Endothelial cell of umbilical vein (primary cell): ENCODE results near the gene ATP6V0A4. TPM values are rescaled to one million over a fixed set of nuclear protein-coding genes. Genes with fewer than 3 reads are reported as not detected.

Experiments used
- BruUV-seq: library from RNA; stranded (reverse); fragments of 400-500 nt; replicated peaks from 2 replicates; lab custom pipeline; 2021; lab: Mats Ljungman, UMichigan
- CTCF ChIA-PET: fragments of 300-600, 350-600 bp; sonication (Branson Sonifier 250); formaldehyde crosslinking; loops from one replicate; lab custom pipeline; 2021; ENCODE audit warnings: antibody characterized with exemption, inconsistent platforms; lab: Charles Lee
- POLR2A ChIA-PET: fragments of 300-600, 350-600 bp; sonication (Branson Sonifier 250); formaldehyde crosslinking; loops from one replicate; lab custom pipeline; 2021; ENCODE audit warnings: antibody characterized with exemption, inconsistent platforms; lab: Charles Lee
- DNase-seq: peaks from one replicate; pipeline ENCODE4 v3.0.0-alpha.2; 2011; ENCODE audit warnings: low read depth, low spot score
- FAIRE-seq: peaks from 2 replicates; lab custom pipeline; 2011; peaks lifted over from hg19 to GRCh38; lab: Jason Lieb, UNC
- H2AFZ ChIP-seq: 2 replicates; pipeline ENCODE4 v1.6.0; 2012; ENCODE audit warnings: low read depth, low read length, control low read depth, inconsistent platforms
- H3K27ac ChIP-seq: 2 replicates; pipeline ENCODE4 v1.5.1; 2011; ENCODE audit warnings: low read depth, mild to moderate bottlenecking, control low read depth, low read length, moderate library complexity; ENCODE audit not compliant: insufficient read depth
- H3K27me3 ChIP-seq, 2 experiments: 2 replicates each; pipeline versions ENCODE4 v1.6.0 to v1.6.1; 2011; ENCODE audit warnings: low read length in 2 of 2, mixed read lengths in 1 of 2; ENCODE audit not compliant: control insufficient read depth in 2 of 2, insufficient read depth in 2 of 2
- H3K36me3 ChIP-seq, 2 experiments: 2 replicates in 1 of 2; 3 replicates in 1 of 2; pipeline ENCODE4 v1.5.1; 2011; ENCODE audit warnings: low read length in 2 of 2, mild to moderate bottlenecking in 1 of 2, moderate library complexity in 1 of 2; ENCODE audit not compliant: control insufficient read depth in 2 of 2, insufficient read depth in 2 of 2; ENCODE audit errors: extremely low read depth in 1 of 2
- H3K4me1 ChIP-seq: 3 replicates; pipeline ENCODE4 v1.5.1; 2011; ENCODE audit warnings: mild to moderate bottlenecking, low read length; ENCODE audit not compliant: control insufficient read depth, insufficient read depth; ENCODE audit errors: extremely low read depth
- H3K4me2 ChIP-seq: 2 replicates; pipeline ENCODE4 v1.6.1; 2011; ENCODE audit warnings: low read length, control low read depth, mixed read lengths; ENCODE audit not compliant: insufficient read depth
- H3K4me3 ChIP-seq, 3 experiments: fragments of 200-600 bp in 1 of 3; sonication (generic), shearing (Covaris generic) in 1 of 3; replicated peaks in 1 of 3; 2 replicates each; pipeline ENCODE4 v1.5.1; 2011 to 2016; ENCODE audit warnings: control low read depth in 3 of 3, low read length in 3 of 3, mild to moderate bottlenecking in 2 of 3, inconsistent platforms in 1 of 3, low read depth in 1 of 3, moderate library complexity in 1 of 3; ENCODE audit not compliant: insufficient read depth in 1 of 3
- H3K79me2 ChIP-seq: 2 replicates; pipeline ENCODE4 v1.6.0; 2012; ENCODE audit warnings: low read length, inconsistent platforms; ENCODE audit not compliant: control insufficient read depth, insufficient read depth
- H3K9ac ChIP-seq: replicated peaks from 2 replicates; pipeline ENCODE3; 2011; ENCODE audit warnings: low read length, control low read depth; ENCODE audit not compliant: insufficient read depth; ENCODE audit errors: extremely low read depth
- H3K9me1 ChIP-seq: replicated peaks from 3 replicates; pipeline ENCODE4 v1.6.0; 2011; ENCODE audit warnings: mild to moderate bottlenecking, low read length; ENCODE audit not compliant: control insufficient read depth, insufficient read depth; ENCODE audit errors: extremely low read depth
- H3K9me3 ChIP-seq: replicated peaks from 2 replicates; pipeline ENCODE4 v1.5.1; 2012; ENCODE audit warnings: low read length, inconsistent platforms; ENCODE audit not compliant: control insufficient read depth, insufficient read depth
- H4K20me1 ChIP-seq: replicated peaks from 2 replicates; pipeline ENCODE3; 2011; ENCODE audit warnings: mild to moderate bottlenecking, low read length; ENCODE audit not compliant: control insufficient read depth, insufficient read depth; ENCODE audit errors: extremely low read depth
- EZH2 ChIP-seq: IDR thresholded peaks from 2 replicates; pipeline ENCODE4 v1.6.1; 2012; ENCODE audit warnings: borderline replicate concordance, low read depth, mild to moderate bottlenecking, moderate library complexity, low read length, inconsistent platforms; ENCODE audit not compliant: severe bottlenecking
- FOS ChIP-seq: IDR thresholded peaks from 2 replicates; pipeline ENCODE4 v1.6.1; 2011; ENCODE audit warnings: mild to moderate bottlenecking, low read length, moderate library complexity, borderline replicate concordance; ENCODE audit not compliant: insufficient read depth
- GATA2 ChIP-seq: IDR thresholded peaks from 2 replicates; pipeline ENCODE4 v1.7.0; 2011; ENCODE audit warnings: low read depth, mild to moderate bottlenecking, moderate library complexity, mixed read lengths, low read length; ENCODE audit not compliant: insufficient read length, insufficient read depth
- JUN ChIP-seq: IDR thresholded peaks from 2 replicates; pipeline ENCODE4 v1.6.1; 2011; ENCODE audit warnings: borderline replicate concordance, low read depth; ENCODE audit not compliant: insufficient read length, insufficient read depth
- MYC ChIP-seq: IDR thresholded peaks from one replicate; pipeline ENCODE4 v1.6.1; 2011; ENCODE audit warnings: mild to moderate bottlenecking, low read depth, low read length
- POLR2A ChIP-seq: IDR thresholded peaks from 2 replicates; pipeline ENCODE4 v1.6.1; 2012; ENCODE audit warnings: low read depth, mild to moderate bottlenecking, control low read depth, low read length
- POLR2AphosphoS5 ChIP-seq: IDR thresholded peaks from 2 replicates; pipeline ENCODE4 v1.6.1; 2012; ENCODE audit warnings: low read depth, mild to moderate bottlenecking, control low read depth, low read length, moderate library complexity; ENCODE audit not compliant: insufficient read depth
- dilution Hi-C: fragments of 300-500 bp; cut with MboI; formaldehyde crosslinking; loops from one replicate; pipeline ENCODE4 v1.15.0; 2019; ENCODE audit warnings: low sequenced_read_pairs; ENCODE audit not compliant: extremely low pct_ligation_motif_present
- intact Hi-C: fragments of 100-400 bp; cut with micrococcal nuclease; formaldehyde crosslinking; loops from one replicate; pipeline ENCODE4 v1.10.0; 2022
- polyA plus RNA-seq, 4 experiments: library from polyadenylated mRNA; depleted of rRNA in 3 of 4; stranded (reverse) in 3 of 4; unstranded in 1 of 4; fragments of >200 nt; gene quantifications; 2 replicates each; pipeline versions ENCODE4 v1.2.1 to v1.2.3, GENCODE V29; 2011 to 2012; ENCODE audit warnings: missing spikeins in 1 of 4
- total RNA-seq: library from RNA; stranded (reverse); gene quantifications from 2 replicates; pipeline ENCODE4 v1.2.3, GENCODE V29; 2021
- TF ChIP-seq, protein P1 (sequence below): IDR thresholded peaks from 2 replicates; pipeline ENCODE4 v1.6.1; 2011; ENCODE audit not compliant: insufficient read depth, insufficient read length
- TF ChIP-seq, protein P2 (sequence below), 2 donors: IDR thresholded peaks; 1 replicate in 1 of 2; 2 replicates in 1 of 2; pipeline ENCODE4 v1.5.1; 2011; ENCODE audit warnings: low read length in 2 of 2, mild to moderate bottlenecking in 2 of 2, moderate library complexity in 2 of 2, control low read depth in 1 of 2, inconsistent platforms in 1 of 2, low read depth in 1 of 2; ENCODE audit not compliant: insufficient read depth in 1 of 2; ENCODE audit errors: extremely low read depth in 1 of 2

Gene ATP6V0A4
- total and polyA plus RNA-seq, 2 donors (not counting 3 experiments of a cell fraction or from before 2014, with no cell fraction given): 0.07 to 0.24 TPM

DNA sequence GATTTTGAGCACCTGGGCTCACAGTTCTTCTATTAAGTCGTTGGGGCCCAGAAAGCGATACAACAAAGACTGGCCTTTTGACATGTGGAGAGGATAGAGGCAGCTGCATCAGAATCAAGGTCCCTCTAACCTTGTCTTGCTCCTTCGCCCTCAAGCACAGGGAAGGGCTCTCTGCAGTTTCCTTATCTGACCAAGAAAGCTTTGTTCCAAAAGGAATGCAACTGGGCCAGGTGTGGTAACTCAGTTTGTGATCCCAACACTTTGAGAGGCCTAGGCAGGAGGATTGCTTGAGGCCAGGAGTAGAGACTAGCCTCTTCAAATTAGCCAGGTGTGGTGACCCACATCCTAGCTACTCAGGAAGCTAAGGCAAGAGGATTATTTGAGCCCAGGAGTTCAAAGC lies 129.1 kb downstream of the ATP6V0A4 start:
- TF ChIP-seq FOS (no peak), GATA2 (no peak), POLR2AphosphoS5 (no peak), EZH2 (no peak), POLR2A (no peak), MYC (no peak), JUN (no peak)
- TF ChIP-seq, protein P1, sequence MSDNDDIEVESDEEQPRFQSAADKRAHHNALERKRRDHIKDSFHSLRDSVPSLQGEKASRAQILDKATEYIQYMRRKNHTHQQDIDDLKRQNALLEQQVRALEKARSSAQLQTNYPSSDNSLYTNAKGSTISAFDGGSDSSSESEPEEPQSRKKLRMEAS: no peak
- TF ChIP-seq, protein P2, sequence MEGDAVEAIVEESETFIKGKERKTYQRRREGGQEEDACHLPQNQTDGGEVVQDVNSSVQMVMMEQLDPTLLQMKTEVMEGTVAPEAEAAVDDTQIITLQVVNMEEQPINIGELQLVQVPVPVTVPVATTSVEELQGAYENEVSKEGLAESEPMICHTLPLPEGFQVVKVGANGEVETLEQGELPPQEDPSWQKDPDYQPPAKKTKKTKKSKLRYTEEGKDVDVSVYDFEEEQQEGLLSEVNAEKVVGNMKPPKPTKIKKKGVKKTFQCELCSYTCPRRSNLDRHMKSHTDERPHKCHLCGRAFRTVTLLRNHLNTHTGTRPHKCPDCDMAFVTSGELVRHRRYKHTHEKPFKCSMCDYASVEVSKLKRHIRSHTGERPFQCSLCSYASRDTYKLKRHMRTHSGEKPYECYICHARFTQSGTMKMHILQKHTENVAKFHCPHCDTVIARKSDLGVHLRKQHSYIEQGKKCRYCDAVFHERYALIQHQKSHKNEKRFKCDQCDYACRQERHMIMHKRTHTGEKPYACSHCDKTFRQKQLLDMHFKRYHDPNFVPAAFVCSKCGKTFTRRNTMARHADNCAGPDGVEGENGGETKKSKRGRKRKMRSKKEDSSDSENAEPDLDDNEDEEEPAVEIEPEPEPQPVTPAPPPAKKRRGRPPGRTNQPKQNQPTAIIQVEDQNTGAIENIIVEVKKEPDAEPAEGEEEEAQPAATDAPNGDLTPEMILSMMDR (IDR thresholded peaks at IDR 0.05; ENCODE audit: extremely low read depth in 1 of 2, insufficient read depth in 1 of 2, low read depth in 1 of 2, low read length in 2 of 2): no peak
- no peaks in the 10 kb centered on the region for H3K9me1 ChIP-seq
- no peak overlapping the region for H3K9ac ChIP-seq
- ChIA-PET CTCF (interaction anchor here (1.5 kb wide), 1 partner anchor 8 kb away, joined by 4 read pairs; no protein-coding TSS in a partner anchor), POLR2A (no interaction called here)
- intact Hi-C loops: no loop called here
- no TSS peak for BruUV-seq
- H3K4me1 ChIP-seq: no peaks in the 10 kb centered on the region
- no peaks in the 10 kb centered on the region for H3K36me3 ChIP-seq
- H4K20me1 ChIP-seq: no peaks in the 10 kb centered on the region
- no peak overlapping the region for H2AFZ ChIP-seq
- DNase-seq (no peak), FAIRE-seq (no peak)
- H3K79me2 ChIP-seq: no peaks in the 10 kb centered on the region
- dilution Hi-C loops: no loop called here
- H3K27me3 ChIP-seq: peaks cover 2 to 3% of the 10 kb centered on the region in 2 experiments
- H3K9me3 ChIP-seq: no peaks in the 10 kb centered on the region
- H3K4me2 ChIP-seq: no peak overlapping the region
- H3K4me3 ChIP-seq: no peak overlapping the region
- no peak overlapping the region for H3K27ac ChIP-seq
